GM19193 (cell line): ENCODE data around the gene SMYD3.

Experiments
- POLR2A ChIP-seq: IDR thresholded peaks from 4 replicates; pipeline ENCODE4 v1.6.1; 2011; ENCODE audit not compliant: insufficient read depth, insufficient read length; ENCODE audit errors: extremely low read depth

Gene SMYD3

GRCh38 chr1:245807954-245808719 is 698.9 kb downstream of the SMYD3 start:
- no peak for TF ChIP-seq POLR2A

DNA sequence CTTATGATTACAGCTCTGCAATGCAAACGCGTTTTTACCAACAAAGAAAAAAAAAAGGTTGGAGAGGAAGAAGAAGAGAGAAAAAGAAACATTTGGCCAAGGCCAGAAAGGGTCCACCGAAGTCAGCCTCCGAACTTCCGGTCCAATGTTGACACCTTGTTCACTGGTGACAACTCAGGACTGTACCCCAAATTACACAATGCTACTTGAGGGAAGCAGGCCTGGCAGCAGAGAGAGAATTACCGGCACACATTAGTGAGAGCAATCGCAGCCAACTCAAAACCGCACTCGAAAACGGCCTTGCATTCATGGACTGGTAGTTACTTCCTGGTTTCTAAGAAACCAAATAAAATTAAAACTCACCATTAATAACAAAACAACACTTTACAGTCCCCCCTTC is 699.8 kb downstream of the SMYD3 start:
- no peak for TF ChIP-seq POLR2A

DNA sequence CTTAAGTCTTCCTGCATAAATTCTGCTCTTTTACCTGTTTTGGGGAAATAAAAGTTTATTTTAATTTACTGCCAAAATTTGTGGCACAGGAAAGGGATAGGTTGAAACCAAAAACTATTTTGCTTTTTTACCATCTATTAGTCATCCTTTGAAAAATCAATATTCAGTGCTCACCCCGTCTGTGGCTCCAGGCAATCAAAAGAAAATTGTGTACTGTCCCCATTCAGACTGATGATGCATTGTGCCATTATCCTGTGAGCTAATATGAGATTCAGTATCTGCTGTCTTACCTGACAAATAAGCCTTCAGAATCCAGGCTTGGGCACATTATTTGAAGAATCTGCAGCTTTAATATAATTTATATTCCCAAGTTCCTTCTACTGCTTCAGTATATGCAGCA is 701.5 kb downstream of the SMYD3 start:
- TF ChIP-seq POLR2A: no peak

DNA sequence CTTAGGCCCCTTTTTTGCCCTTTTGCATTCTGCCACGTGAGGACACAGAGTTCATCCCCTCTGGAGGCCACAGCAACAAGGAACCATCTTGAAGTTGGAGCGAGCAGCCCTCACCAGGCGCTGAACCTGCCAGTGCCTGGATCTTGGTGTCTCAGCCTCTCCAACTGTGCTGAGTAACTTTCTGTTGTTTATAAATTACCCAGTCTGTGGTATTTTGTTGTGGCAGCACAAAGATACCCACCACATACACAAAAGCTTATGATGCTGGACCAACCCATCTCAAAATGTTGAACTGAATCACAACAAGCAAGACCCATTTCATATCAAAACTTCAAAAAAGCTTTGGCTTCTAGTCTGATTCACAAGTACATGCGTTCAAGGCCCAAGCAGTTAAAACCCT is 702.4 kb downstream of the SMYD3 start:
- TF ChIP-seq POLR2A: no peak

DNA sequence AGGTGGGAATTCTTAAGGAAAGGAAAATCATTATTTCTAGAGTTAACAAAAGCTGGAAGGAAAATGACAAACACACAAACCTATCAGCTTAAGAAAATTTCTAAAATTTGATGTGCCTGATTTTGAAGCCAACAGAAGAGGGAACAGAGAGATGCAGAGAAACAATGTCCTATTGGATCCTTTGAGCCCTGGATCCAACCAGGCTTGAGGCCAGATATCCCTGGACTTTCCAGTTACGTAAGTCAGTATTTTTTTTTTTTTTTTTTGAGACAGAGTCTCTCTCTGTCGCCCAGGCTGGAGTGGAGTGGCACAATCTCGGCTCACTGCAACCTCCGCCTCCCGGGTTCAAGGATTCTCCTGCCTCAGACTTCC is 703.4 kb downstream of the SMYD3 start:
- no peak for TF ChIP-seq POLR2A

DNA sequence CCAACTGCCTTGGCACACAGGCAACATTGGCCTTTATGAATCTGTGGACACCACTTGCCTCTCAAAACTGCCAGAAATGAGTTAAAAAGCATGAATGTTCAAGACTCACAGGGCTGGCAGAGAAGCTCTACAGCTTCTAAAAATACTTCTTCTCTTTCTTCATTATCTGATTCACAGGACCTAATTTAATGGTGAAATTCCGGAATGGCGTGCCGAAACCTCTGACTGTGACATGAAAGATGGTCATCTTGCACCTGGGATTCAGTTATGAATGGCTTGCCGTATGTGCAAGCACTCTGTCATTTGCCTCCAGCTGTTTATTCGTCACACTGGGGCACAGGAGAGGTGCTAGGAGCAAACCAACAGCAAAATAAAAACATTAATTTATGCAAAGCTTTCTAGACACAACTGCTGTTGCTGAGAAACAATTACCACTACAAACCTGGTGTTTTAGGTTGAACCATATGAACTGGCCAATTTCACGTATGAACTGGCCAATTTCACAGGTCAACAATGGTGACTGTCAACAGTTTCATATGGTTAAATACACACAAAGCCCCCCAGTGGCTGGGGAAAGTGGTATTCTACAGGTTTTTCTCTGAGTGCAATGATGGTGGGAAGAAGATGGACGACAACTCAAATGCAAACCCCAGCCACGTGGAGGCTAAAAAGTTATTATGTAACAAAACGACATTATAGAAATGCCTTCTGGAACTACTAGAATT is 704.0 kb downstream of the SMYD3 start:
- TF ChIP-seq POLR2A: no peak

DNA sequence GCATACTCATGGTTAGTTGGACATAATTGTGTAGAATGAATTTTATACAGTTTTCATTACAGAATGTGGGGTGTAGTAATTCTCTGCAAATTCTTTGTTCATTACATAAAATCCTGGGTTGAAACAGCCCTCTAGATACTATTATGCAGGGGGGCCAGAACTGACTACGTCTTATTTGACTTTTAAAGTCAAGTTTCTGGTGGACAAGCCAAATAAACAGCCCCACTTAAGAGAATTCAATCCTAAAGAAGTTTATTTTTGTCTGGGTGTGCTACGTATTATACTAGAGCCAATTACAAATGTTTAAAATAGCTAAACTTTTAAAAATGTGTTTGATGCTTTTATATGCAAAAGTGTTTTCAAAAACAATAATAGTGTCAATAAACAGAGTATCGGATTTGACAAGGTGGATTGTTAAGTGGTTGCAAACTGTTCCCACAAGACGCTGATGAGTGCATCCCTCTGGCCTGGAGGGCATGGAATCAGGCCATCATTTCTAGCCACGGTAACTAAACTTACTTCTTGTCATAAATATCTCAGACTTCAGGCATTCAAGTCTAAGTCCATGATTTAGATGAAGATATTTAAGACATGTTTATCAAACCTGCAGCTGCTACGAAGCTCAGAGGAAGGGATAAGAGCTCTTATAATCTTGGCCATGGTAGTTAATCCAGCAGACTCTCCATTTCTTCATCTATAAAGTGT is 706.0 kb downstream of the SMYD3 start:
- TF ChIP-seq POLR2A: no peak

DNA sequence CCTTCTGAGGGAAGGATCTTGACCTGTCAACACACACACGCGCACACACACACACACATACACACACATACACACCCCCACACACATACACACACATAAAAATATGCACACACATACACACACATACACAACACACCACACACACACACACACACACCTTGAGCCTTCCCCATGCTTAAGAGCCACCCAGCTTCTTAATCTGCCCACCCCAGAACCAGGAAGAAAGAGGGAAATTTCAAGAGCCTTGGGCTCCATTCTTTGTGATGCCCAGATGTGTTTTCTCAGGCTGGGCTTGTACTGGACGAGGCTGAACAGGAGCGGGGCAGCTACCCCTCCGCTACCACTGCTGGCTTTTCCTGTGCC is 708.7 kb downstream of the SMYD3 start:
- no peak for TF ChIP-seq POLR2A

DNA sequence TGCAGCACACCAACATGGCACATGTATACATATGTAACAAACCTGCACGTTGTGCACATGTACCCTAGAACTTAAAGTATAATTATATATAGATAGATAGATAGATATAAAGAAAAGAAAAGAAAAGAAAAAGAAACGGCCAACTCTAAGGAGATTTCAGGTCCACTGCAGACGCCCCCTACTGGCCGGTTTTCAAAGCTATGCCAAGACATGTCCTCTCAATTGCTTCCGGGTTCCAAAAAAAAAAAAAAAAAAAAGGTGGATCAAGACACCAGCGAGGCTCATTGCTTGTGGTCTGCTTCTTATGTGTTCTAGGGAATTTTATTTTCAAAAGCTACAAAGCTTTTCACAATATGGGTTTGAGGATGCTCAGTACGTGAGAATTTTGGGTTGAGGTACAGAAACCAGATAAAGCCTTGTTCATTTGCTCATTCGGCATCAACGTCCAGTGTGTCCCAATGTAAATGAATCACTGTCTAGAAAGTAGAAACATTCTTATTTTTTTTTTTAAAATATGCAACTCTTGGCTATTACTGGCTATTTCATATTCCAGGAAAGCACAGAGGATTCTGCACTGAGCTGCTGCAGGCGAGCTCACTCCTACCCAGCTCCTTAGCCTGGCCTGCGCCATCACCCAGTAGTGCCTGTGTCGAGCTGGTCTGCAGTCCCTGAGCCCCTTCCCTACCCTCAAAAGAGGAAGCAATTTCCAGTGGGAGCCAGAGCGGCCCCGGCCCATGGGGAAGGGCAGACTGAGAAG is 709.3 kb downstream of the SMYD3 start:
- no peak for TF ChIP-seq POLR2A

- no peak for TF ChIP-seq POLR2A
Measured at GRCh38 chr1:245791410-245792312, 715.4 kb downstream of the SMYD3 start.

DNA sequence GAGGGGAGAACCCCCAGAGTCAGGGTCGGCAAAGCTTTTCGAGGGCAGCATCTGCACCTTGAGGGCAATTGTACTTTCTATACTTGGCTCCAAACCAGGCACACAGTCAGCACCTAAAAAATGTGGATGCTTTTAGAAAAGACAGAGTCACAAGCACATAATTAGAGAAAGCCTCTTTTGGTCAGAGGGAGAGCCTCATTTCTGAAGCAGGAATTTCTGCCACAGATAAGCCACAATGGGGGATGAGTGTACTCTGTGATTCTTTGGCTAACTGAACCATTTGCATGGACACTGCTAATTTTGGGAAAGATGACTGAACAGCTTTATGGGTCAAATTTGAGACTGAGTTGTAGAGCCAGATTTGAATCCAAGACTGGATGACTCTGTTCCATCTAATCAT is 716.6 kb downstream of the SMYD3 start:
- TF ChIP-seq POLR2A: no peak

GRCh38 chr1:245788886-245789285 is 718.2 kb downstream of the SMYD3 start:
- TF ChIP-seq POLR2A: no peak

- TF ChIP-seq POLR2A: no peak
Measured at GRCh38 chr1:245788269-245788668, 718.8 kb downstream of the SMYD3 start.

GRCh38 chr1:245786948-245787347 is 720.1 kb downstream of the SMYD3 start:
- no peak for TF ChIP-seq POLR2A

GRCh38 chr1:245779797-245780755 is 727.0 kb downstream of the SMYD3 start:
- no peak for TF ChIP-seq POLR2A
